Ovary (tissue), 3 donors: ENCODE data around the gene N4BP2L2.

Source experiments
- CTCF ChIP-seq, 3 donors: fragments of 450-650 bp in 2 of 3; fragments of 200-600 bp in 1 of 3; IDR thresholded peaks; one replicate each; pipeline versions ENCODE4 v1.5.1 to v1.8.0; 2016 to 2022; ENCODE audit warnings: antibody characterized with exemption in 3 of 3, mild to moderate bottlenecking in 1 of 3
- EP300 ChIP-seq: sonication (generic); formaldehyde crosslinking; IDR thresholded peaks from one replicate; pipeline ENCODE4 v1.6.1; 2017; ENCODE audit warnings: antibody characterized with exemption
- POLR2A ChIP-seq: fragments of 450-650 bp; IDR thresholded peaks from one replicate; pipeline ENCODE4 v1.6.1; 2017; ENCODE audit warnings: antibody characterized with exemption, mild to moderate bottlenecking, moderate library complexity
- donor health status: DM: no; HTN: no; CAD: no.

GRCh38 chr13:32504263-32504662, 34.3 kb downstream of the N4BP2L2 start:
- TF ChIP-seq CTCF (IDR thresholded peaks at IDR 0.05) = no peak
- no peak for TF ChIP-seq POLR2A
- no peak for TF ChIP-seq EP300
